Glomerular endothelial cell (primary cell): ENCODE measurements around the gene TCN2. TPM values are rescaled to one million over a fixed set of nuclear protein-coding genes. Genes with fewer than 3 reads are reported as not detected.
"Not testable (repeated sequence)": the region's sequence is repeated elsewhere in the genome, so short reads cannot be mapped to it uniquely, and the experiment has no call there.

ENCODE experiments used
- DNase-seq: peaks from one replicate; pipeline ENCODE4 v3.0.0-alpha.2; 2011; ENCODE audit warnings: low read depth, low spot score; ENCODE audit errors: extremely low read depth
- total RNA-seq: library from RNA; depleted of rRNA; stranded (reverse); fragments of >200 nt; gene quantifications from 2 replicates; pipeline ENCODE4 v1.2.3, GENCODE V29; 2015

TCN2 gene
- total RNA-seq, 1 donor from 2014 or later: 40.1 TPM

DNA sequence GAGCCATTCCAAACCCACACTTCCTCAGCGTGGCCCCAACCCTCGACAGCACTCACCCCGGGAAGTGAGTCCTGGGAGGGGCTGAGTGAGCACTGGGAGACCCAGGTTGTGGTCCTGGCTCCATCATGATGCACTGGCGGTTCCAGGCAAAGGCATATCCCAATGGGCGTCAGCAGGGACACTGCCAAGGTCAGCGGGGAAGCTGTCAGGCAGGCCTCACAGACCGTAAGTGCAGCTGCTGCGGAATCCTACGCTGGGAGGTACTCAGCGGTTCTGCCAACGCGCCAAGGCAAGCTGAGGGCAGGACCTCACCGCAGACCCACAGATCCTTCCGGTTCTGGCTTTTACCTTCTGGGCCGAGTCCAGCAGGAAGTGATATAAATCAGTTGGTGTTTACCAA lies 31.1 kb upstream of the TCN2 start:
- no peak for DNase-seq

DNA sequence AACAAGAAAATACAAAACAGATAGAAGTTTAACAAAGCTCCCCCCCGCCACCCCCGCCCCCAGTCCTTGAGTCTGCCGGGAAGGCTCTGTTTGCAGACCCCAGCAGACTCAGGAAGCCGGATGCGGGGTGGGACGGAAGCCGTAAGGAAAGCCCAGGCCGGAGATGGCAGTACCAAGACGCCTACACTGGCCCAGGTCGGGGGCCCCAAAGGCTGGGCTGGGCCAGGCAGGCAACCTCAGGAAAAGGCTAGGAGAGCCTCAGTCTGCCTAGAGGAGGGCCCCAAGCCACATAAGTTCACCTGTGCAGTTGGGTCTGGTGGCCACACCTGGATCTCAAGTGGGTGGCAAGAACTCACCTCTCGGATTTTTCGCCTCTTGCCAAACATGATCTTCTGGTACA lies 28.5 kb upstream of the TCN2 start:
- no peak for DNase-seq

DNA sequence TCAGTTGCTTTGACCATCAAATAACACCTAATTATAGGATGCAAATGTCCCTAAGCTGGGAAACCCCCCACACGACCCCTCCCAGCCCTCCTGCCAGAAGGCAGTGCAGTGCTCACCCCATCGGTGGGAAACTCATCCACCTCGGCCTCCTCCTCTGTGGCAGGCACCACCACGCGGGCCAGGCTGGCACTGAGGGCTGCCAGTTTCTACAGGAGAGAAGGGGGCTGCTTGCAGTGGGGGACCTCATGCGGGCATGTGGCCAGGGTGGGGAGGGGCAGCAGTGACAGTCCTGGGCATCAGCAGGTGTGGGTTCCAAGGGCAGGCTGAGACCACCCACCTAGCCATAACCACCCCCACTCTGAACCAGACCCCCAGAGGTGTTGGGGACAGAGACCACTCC lies 26.1 kb upstream of the TCN2 start:
- no peak for DNase-seq

DNA sequence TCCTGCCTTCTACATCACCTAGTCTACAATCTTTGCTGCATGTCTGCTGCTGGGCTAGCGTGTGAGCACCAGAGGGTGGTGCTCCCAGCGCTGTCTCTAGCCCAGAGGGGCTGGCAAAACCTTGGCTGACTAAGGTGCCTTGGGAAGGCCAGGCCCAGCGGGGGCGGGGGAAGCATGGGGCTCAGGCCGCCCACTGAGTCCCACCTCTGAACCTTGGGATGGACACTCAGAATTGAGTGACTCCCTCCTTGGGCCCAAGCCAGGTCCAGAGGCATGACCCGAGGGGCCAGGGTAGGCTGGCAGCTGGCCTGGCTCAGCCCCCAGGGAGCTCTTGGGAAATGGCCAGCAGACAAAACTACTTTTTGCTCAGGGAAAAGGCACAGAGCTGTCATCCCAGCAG lies 24.9 kb upstream of the TCN2 start:
- no peak for DNase-seq

DNA sequence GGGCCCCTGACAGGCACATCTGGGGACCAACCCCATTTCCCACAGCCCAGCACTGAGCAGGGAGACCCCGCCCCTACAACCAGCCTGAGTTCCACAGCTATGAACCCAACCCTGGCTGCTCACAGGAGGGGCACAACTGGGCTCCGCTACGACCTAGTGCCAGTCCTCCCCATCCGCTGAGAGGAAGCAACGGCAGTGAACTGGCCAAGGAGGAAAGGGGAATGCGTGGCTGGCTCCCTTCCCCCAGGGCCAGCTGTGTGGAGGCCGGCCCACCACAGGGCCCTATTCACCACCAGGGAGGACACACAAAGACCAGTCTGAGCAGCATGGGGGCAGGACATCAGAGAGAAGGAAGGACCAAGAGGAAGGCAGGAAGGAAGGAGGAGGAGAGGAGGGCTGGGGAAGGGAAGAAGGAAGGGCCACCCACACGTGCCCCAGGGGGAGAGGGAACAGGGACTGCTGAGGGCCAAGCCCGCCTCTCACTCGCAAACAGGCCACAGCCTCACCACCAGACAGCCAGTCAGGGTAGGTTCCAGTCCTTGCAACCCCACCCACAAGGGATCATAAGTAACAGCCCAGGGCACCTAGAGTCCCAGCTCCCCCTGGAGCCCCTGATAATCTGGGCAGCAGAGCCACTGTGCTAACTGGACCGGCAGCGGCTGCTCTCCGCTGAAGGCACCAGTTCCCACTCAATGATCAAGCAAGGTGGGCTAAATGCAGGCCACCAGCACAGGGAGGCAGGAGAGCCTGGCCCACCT lies 24.0 kb upstream of the TCN2 start:
- DNase-seq: no peak

DNA sequence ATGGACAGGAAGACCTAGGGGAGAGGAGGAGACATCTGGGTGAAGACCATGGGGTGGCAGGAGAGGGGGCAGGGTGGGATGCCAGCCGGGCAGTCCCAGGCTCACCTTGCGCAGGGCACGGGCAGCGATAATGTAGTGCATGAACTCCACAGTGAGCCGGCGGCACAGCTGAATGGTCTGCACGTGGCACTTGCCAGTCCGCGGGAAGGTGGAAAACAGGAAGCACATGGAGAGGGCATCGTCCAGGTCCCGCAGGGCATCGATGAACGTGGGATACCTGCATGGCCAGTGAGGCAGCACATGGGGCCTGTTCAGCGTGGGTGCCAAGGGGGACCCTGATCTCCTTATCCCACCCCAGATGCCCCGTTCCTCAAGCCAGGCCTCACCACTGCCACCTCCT lies 22.5 kb upstream of the TCN2 start:
- DNase-seq: no peak

DNA sequence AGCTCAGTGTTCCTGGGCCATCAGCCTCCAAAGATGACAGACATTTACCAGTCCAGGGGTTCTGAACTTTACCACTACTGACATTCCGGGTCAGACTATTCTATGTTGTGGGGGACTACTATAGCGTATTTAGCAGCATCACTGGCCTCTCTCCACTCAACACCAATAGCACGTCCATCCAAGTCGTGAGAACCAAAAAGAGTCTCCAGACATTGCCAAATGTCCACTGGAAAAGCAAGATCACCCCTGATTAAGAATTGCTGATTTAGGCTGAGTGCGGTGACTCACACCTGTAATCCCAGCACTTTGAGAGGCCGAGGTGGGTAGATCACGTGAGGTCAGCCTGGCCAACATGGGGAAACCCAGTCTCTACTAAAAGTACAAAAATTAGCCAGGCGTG lies 20.6 kb upstream of the TCN2 start:
- no peak for DNase-seq

DNA sequence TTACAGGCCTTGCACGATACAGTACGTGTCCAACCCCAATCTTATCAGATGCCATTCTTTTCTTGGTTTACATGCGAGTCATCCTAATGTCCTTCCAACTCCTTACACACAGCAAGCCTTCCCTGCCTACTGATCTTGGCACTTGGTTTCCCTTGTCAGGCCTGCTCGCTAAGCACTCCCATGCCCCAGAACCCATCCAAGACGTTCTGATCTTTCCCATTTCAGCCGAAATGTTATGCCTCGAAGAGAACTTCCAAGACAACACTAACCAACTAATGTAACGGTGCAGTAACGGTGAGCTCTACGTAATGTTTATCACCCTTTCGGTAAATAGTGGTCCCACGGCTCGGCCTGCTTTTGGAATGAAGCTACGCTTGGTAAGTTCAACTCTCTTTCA lies 15.8 kb upstream of the TCN2 start:
- DNase-seq: no peak

DNA sequence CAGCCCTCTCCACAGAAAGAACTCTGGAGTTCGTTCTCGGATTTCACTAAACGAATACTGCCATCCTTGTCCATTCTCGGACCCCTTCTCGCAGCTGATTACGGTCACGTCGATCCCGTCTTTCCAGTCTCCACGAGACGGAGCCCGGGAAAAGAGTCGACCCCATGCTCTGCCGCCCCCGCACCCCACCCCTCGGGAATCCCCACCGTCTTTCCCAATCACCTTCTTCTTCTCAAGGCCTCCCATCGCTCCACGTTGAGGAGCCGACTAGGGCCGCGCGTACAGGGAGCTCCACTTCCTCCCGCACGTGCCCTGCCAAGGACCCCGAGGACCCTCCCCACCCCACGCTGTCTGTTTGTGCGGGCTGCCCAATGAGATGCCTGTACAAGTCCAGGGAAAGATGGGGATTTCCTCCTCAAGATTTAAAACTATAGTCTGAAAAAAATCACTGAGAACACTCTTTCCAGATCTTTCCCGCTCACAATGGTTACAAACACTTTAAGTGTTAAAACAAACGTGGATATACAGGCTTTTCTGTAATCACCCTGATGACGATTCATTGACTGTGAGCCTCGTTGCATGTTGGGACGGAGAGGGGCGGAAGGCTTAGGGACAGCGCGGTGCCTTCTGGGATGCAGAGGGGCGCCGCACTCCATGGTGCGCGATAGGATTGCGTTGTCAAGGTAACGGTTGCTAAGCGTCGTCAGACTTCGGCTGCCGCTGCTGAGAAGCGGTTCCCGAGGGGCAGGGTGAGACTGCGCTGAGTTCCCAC lies 15.2 kb upstream of the TCN2 start, which contains the start of gene PES1:
Gene PES1, minus strand, starts transcription at position 323 of the 772 bp plus-strand sequence. Its CDS starts 77 bp downstream, at position 246.
- peak; percentile 93 for DNase-seq

DNA sequence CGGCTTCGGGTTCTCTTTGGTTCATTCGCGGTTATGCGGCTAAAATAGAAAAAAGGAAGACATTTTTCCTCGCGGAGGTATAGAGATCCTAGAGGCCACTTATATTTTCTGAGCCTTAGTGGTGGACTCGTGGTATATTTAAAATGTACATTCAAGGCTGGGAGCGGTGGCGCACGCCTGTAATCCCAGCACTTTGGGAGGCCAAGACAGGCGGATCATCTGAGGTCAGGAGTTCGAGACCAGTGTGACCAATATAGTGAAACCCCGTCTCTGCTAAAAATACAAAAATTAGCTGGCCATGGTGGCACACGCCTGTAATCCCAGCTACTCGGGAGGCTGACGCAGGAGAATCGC lies 14.6 kb upstream of the TCN2 start:
- not testable (repeated sequence) for DNase-seq

DNA sequence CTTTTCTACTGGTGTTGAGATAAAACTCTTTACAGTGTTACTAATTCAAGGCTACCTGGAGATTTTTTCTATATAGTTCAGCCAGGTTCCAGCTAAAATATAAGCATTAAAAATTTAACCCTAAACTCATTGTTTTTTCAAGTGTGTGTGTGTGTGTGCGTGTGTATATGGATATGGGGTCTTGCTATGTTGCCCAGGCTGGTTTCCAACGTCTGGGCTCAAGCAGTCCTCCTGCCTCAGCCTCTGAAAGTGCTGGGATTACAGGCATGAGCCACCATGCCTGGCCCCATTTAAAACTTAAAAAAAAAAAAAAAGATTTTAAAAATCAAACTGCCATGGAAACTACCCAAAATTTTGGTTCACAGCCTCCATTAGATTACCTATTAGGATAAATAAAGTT lies 10.8 kb upstream of the TCN2 start:
- DNase-seq: no peak

DNA sequence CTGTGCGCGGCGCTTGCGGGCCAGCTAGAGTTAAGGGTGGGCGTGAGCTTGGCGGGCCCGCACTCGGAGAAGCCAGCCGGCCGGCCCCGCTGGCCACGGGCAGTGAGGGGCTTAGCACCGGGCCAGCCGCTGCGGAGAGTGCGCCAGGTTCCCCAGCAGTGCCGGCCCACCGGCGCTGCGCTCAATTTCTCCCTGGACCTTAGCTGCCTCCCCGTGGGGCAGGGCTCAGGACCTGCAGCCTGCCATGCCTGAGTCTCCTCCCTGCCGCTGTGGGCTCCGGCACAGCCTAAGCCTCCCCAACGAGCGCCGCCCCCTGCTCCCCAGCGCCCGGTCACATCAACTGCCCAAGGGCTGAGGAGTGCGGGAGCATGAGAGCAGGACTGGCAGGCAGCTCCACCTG lies 10.1 kb upstream of the TCN2 start:
- DNase-seq: no peak

DNA sequence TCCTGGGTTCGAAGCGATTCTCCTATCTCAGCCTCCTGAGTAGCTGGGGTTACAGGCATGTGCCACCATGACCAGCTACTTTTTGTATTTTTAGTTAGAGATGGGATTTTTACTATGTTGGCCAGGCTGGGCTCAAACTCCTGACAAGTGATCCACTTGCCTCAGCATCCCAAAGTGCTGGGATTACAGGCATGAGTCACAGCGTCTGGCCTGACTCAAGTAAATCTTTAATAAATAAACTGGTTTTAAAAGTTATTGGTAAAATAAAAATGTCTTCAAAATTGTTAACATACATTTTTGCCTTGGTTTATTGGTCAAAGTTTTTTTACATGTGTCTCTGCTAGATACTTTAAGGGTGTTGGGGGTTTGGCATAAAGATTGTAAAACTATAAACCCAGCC lies 8.0 kb upstream of the TCN2 start:
- DNase-seq: no peak

DNA sequence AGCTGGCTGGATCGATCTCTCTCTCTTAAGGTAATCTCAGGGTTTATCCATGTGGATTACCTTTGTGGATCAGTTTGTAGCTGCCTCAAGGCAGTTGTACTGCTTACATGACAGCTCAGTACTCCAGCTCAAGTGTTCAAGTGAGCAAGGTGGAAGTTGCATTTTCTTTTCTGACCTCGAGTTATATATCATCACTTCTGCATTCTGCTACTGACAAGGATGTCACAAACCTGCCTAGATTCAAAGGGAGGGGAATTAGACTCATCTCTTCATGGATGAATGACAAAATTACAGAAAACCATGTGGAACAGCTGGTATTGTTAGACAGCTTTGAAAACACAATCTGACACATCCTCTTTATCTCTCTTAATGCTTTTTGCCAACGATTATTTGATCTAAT lies 6.1 kb upstream of the TCN2 start:
- no peak for DNase-seq

DNA sequence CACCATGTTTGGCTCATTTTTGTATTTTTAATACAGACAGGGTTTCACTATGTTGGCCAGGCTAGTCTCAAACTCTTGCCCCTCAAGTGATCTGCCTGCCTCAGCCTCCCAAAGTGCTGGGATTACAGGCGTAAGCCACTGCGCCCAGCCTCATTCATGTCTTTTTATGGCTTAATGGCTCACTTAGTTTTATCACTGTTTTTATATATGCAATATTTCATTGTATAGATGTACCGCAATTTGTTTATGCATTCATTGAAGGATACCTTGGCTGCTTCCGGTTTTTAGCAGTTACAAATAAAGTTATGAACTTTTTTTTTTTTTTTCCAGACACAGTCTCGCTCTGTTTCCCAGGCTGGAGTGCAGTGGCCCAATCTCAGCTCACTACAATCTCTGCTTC lies 5.5 kb upstream of the TCN2 start:
- DNase-seq: no peak

DNA sequence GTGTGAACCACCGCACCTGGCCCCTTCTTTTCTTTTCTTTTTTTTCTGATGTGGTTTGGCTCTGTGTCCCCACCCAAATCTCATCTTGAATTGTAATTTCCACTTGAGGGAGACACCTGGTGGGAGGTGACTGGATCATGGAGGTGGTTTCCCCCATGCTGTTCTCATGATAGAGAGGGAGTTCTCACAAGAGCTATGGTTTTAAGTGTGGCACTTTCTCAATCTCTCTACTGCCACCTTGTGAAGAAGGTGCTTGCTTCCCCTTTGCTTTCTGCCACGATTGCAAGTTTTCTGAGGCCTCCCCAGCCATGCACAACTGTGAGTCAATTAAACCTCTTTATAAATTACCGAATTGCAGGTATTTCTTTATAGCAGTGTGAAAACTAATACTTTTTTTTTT lies 4.9 kb upstream of the TCN2 start:
- DNase-seq: no peak

DNA sequence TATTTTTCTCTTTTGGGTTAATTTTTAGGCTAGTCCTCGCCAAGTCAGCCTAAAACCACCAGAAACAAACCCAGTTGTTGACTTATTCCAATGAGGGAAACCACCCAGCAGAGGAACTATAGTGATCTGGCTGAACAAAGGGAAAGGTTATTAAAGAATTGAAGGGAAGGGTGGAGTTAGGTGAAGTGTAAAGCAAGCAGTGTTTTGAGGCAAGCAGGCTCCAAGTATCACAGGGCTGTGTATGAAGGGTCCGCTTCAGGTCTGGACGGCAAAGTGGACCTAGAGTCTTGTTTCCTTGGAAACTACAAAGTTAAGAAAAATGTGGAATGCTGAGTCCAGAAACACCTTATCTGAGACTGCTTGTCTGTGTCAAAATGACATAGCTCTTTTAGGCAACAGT lies 3.2 kb upstream of the TCN2 start:
- no peak for DNase-seq

DNA sequence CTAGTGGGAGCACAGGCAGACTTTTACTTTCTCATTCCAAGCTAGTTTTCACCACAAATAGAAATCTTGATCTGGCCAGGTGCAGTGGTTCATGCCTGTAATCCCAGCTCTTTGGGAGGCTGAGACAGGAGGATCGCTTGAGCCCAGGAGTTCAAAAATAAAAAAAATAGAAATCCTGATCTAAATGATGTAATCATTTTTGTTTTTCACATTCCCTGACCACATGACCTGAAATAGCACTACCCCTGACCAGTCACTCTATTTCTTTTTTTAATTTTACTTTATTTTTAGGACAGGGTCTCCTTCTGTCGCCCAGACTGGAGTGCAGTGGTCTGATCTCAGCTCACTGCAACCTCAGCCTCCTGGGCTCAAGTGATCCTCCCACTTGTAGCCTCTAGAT lies 2.3 kb upstream of the TCN2 start:
- no peak for DNase-seq

DNA sequence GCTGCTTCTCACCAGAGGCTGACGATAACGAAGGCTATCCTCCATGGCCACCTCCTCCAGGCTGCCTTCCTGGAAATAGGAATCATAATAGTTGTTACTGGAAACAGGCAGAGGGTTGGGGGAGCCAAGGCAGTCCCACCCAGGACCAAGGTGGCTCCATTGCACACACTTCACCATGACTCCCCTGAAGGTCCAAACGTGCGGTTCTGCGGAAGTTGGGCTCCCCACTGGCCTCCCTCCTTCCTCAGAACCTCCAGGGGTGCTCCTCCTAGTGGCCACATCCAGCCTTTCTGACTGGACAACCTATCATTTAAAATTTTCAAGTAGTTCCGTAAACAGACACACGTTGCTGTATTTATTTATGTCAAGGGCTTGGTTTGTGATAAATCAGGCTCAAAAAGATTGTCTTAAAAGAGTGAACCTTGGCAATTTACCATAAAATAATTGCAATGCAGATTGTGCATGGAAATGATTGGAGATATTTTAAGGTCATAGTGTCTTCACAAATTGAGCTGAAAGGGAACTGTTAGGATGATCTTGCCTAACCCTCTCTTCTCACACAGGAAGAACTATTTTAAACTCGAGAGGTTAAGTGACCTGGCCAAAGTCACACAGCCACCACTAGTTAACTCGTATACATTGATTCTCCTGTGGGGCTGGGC lies 1.4 kb upstream of the TCN2 start:
- DNase-seq: no peak

DNA sequence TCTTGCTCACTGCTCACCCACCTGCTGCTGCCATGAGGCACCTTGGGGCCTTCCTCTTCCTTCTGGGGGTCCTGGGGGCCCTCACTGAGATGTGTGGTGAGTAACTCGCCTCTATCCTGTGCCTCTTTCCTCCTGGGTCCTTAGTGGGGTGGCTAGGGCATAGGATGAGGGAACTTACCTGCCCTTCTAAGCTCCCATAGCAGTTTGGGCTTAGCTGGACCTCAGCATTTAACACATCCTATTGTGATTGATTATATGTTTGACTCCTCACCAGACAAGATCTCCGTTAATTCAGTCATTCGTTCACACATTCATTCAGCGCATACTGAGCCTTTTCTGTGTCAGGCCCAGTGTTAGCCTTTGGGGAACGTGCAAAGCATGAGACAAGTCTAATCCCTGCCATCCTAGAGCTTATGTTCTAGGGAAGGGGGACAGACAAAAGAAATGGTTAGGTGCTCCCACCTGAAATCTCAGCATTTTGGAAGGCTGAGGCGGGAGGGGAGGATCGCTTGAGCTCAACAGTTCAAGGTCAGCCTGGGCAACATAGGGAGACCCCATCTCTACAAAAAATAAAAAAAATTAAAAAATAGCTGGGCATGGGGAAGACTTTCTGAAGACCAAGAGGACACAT lies 441 bp downstream of the TCN2 start:
- DNase-seq: no peak

DNA sequence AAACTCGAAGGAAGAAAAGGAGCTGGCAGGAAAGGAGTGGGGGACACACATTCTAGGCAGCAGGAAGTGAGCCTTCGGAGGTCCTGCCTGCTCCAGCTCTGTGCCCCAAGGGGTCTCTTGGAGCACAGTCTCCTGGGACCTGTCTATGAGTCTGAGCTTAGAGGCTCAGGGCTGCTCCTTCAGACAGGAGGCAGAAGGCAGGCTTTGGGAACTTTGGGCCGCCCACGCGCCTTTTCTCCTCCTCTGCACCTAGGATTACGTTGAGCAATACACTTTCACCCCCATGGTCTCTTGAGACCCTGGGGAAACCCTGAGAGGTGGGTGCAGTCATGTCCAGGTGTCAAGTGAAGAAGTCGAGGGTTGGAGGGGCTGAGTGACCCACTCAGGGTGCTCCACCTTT lies 965 bp downstream of the TCN2 start:
- no peak for DNase-seq
